ENCODE data around the gene UCN2. TPM values are rescaled to one million over a fixed set of nuclear protein-coding genes. Genes with fewer than 3 reads are reported as not detected.

UCN2 gene
- total RNA-seq (1 to 10 TPM in 1 of 2 donors, under 1 TPM in 1; 0.87 to 1.2 TPM), polyA plus RNA-seq (ENCODE audit: insufficient read depth, low read depth, low replicate concordance) (0.86 TPM)
- long read RNA-seq, donor 1 = 0 reads
- long read RNA-seq, donor 2 = 0 reads

GRCh38 chr3:48563382-48563918, at the start of gene UCN2:
UCN2 (minus strand) TSS chr3:48563781; CDS start chr3:48563124, 657 bp downstream.
- H3K27ac ChIP-seq = no peak within 1 kb of the TSS
- WGBS, 2 donors = 69 to 82% methylated on average over 5 to 6 of the region's 6 CpGs
- H3K36me3 ChIP-seq (ENCODE audit: low read depth, missing control alignments) = no peaks in the 10 kb centered on the region
- intact Hi-C loops (cut with DNase I; ENCODE audit: low total_unique reads) = no loop called here
- TF ChIP-seq CTCF (IDR thresholded peaks at IDR 0.05) (no peak), POLR2A (IDR thresholded peaks at IDR 0.05) (no peak)
- no peaks in the 10 kb centered on the region for H3K27me3 ChIP-seq
- peaks cover 27% of the 10 kb centered on the region for H3K4me1 ChIP-seq
- H3K9me3 ChIP-seq = no peaks in the 10 kb centered on the region
- H3K4me3 ChIP-seq = no peak within 1 kb of the TSS
- DNase-seq = no peak

GRCh38 chr3:48612309-48612708, 48.7 kb upstream of the UCN2 start:
- Histone ChIP-seq H3K27ac (no peak overlapping the region), H3K9me3 (no peaks in the 10 kb centered on the region), H3K4me1 (peaks cover 14% of the 10 kb centered on the region), H3K4me3 (no peak overlapping the region), H3K27me3 (no peaks in the 10 kb centered on the region), H3K36me3 (ENCODE audit: low read depth, missing control alignments) (no peaks in the 10 kb centered on the region)
- WGBS, 2 donors = 42 to 56% methylated on average over 1 of the region's 1 CpG
- intact Hi-C loops (cut with DNase I; ENCODE audit: low total_unique reads) = no loop called here
- TF ChIP-seq POLR2A (IDR thresholded peaks at IDR 0.05) (no peak), CTCF (IDR thresholded peaks at IDR 0.05) (no peak)
- DNase-seq = no peak

GRCh38 chr3:48609088-48610005, 45.8 kb upstream of the UCN2 start, which contains the start of gene UQCRC1:
UQCRC1 (minus strand) TSS chr3:48609646; CDS start chr3:48609620, 26 bp downstream.
- DNase-seq = peak; percentile 92
- TF ChIP-seq POLR2A (IDR thresholded peaks at IDR 0.05) (no peak), CTCF (IDR thresholded peaks at IDR 0.05) (peak; percentile 47 to 91 (median 80))
- 2 to 4% methylated on average over 18 to 48 of the region's 86 CpGs for WGBS, 2 donors
- peaks cover 14% of the 10 kb centered on the region for H3K4me1 ChIP-seq
- H3K36me3 ChIP-seq (ENCODE audit: low read depth, missing control alignments) = no peaks in the 10 kb centered on the region
- peak within 1 kb of the TSS; percentile 83 to 92 for H3K27ac ChIP-seq
- intact Hi-C loops (cut with DNase I; ENCODE audit: low total_unique reads) = no loop called here
- peak within 1 kb of the TSS; percentile 87 to 93 for H3K4me3 ChIP-seq
- H3K9me3 ChIP-seq = no peaks in the 10 kb centered on the region
- no peaks in the 10 kb centered on the region for H3K27me3 ChIP-seq

- no peaks in the 10 kb centered on the region for H3K36me3 ChIP-seq (ENCODE audit: low read depth, missing control alignments)
Observed at GRCh38 chr3:48607519-48607918, 43.9 kb upstream of the UCN2 start.

More at GRCh38 chr3:48607519-48607918, 43.9 kb upstream of the UCN2 start:
- Histone ChIP-seq H3K27me3 (no peaks in the 10 kb centered on the region), H3K9me3 (no peaks in the 10 kb centered on the region), H3K4me1 (peaks cover 8% of the 10 kb centered on the region), H3K27ac (no peak overlapping the region), H3K4me3 (no peak overlapping the region)
- 92 to 95% methylated on average over 5 of the region's 5 CpGs for WGBS, 2 donors
- DNase-seq = no peak
- intact Hi-C loops (cut with DNase I; ENCODE audit: low total_unique reads) = no loop called here
- TF ChIP-seq POLR2A (IDR thresholded peaks at IDR 0.05) = no peak
- no peak for TF ChIP-seq CTCF (IDR thresholded peaks at IDR 0.05)

Data from testis (tissue), 5 donors.